Astrocyte (in vitro differentiated cells and primary cell): ENCODE data around the gene EMC7. TPM values are rescaled to one million over a fixed set of nuclear protein-coding genes. Genes with fewer than 3 reads are reported as not detected.
"Not testable (repeated sequence)": the region's sequence is repeated elsewhere in the genome, so short reads cannot be mapped to it uniquely, and the experiment has no call there.

Experiments used
- DNase-seq: peaks from one replicate; pipeline ENCODE4 v3.0.0-alpha.2; 2010; ENCODE audit warnings: low read depth
- FAIRE-seq: peaks from 2 replicates; lab custom pipeline; 2011; peaks lifted over from hg19 to GRCh38; lab: Jason Lieb, UNC
- H2AFZ ChIP-seq: 2 replicates; pipeline ENCODE4 v1.6.0; 2012; ENCODE audit warnings: low read depth, low read length, inconsistent platforms
- H3K27ac ChIP-seq: 2 replicates; pipeline ENCODE4 v1.5.1; 2011; ENCODE audit warnings: low read depth, low read length, inconsistent platforms
- H3K27me3 ChIP-seq: 2 replicates; pipeline ENCODE4 v1.6.0; 2011; ENCODE audit warnings: low read length, inconsistent platforms; ENCODE audit not compliant: insufficient read depth
- H3K36me3 ChIP-seq: 2 replicates; pipeline ENCODE4 v1.5.1; 2011; ENCODE audit warnings: low read length, inconsistent platforms; ENCODE audit not compliant: insufficient read depth
- H3K4me1 ChIP-seq: 2 replicates; pipeline ENCODE4 v1.5.1; 2011; ENCODE audit warnings: low read length, inconsistent platforms; ENCODE audit not compliant: insufficient read depth
- H3K4me2 ChIP-seq: 2 replicates; pipeline ENCODE4 v1.6.0; 2012; ENCODE audit warnings: low read length, inconsistent platforms
- H3K4me3 ChIP-seq: 2 replicates; pipeline ENCODE4 v1.5.1; 2011; ENCODE audit warnings: low read depth, mild to moderate bottlenecking, low read length, inconsistent platforms; ENCODE audit not compliant: insufficient read depth
- H3K79me2 ChIP-seq: 2 replicates; pipeline ENCODE4 v1.6.0; 2012; ENCODE audit warnings: mild to moderate bottlenecking, low read length, inconsistent platforms; ENCODE audit not compliant: insufficient read depth
- H3K9ac ChIP-seq: 2 replicates; pipeline ENCODE4 v1.6.0; 2012; ENCODE audit warnings: mild to moderate bottlenecking, low read length, inconsistent platforms
- H3K9me3 ChIP-seq: 2 replicates; pipeline ENCODE4 v1.5.1; 2012; ENCODE audit warnings: low read depth, mild to moderate bottlenecking, low read length, inconsistent platforms; ENCODE audit not compliant: insufficient read depth
- H4K20me1 ChIP-seq: 2 replicates; pipeline ENCODE4 v1.6.0; 2012; ENCODE audit warnings: low read length, inconsistent platforms; ENCODE audit not compliant: insufficient read depth
- H3K27ac Mint-ChIP-seq: one replicate; pipeline ENCODE4 v1.8.0; 2021; ENCODE audit warnings: mild to moderate bottlenecking, mixed read lengths; ENCODE audit not compliant: unreplicated experiment
- H3K27me3 Mint-ChIP-seq: one replicate; pipeline ENCODE4 v1.8.0; 2021; ENCODE audit warnings: low read depth, mixed read lengths; ENCODE audit not compliant: unreplicated experiment
- H3K36me3 Mint-ChIP-seq: one replicate; pipeline ENCODE4 v1.8.0; 2021; ENCODE audit warnings: low read depth, mixed read lengths; ENCODE audit not compliant: unreplicated experiment
- H3K4me1 Mint-ChIP-seq: one replicate; pipeline ENCODE4 v1.8.0; 2021; ENCODE audit warnings: low read depth, mixed read lengths; ENCODE audit not compliant: unreplicated experiment
- H3K4me3 Mint-ChIP-seq: one replicate; pipeline ENCODE4 v1.8.0; 2021; ENCODE audit warnings: mild to moderate bottlenecking, moderate library complexity, mixed read lengths; ENCODE audit not compliant: unreplicated experiment
- H3K9me3 Mint-ChIP-seq: one replicate; pipeline ENCODE4 v1.8.0; 2021; ENCODE audit warnings: mild to moderate bottlenecking, mixed read lengths; ENCODE audit not compliant: unreplicated experiment
- EZH2 ChIP-seq: IDR thresholded peaks from 2 replicates; pipeline ENCODE4 v1.6.1; 2012; ENCODE audit warnings: mild to moderate bottlenecking, low read length, inconsistent platforms; ENCODE audit not compliant: insufficient read depth
- total RNA-seq: library from RNA; stranded (reverse); gene quantifications from 2 replicates; pipeline ENCODE4 v1.2.1, GENCODE V29; 2021
- TF ChIP-seq, protein P1 (sequence below): IDR thresholded peaks from 2 replicates; pipeline ENCODE4 v1.5.1; 2011; ENCODE audit warnings: low read depth, mild to moderate bottlenecking, inconsistent platforms, low read length, moderate library complexity; ENCODE audit not compliant: insufficient read depth

EMC7 gene
- total RNA-seq, 1 donor from 2014 or later, result 120 TPM

DNA sequence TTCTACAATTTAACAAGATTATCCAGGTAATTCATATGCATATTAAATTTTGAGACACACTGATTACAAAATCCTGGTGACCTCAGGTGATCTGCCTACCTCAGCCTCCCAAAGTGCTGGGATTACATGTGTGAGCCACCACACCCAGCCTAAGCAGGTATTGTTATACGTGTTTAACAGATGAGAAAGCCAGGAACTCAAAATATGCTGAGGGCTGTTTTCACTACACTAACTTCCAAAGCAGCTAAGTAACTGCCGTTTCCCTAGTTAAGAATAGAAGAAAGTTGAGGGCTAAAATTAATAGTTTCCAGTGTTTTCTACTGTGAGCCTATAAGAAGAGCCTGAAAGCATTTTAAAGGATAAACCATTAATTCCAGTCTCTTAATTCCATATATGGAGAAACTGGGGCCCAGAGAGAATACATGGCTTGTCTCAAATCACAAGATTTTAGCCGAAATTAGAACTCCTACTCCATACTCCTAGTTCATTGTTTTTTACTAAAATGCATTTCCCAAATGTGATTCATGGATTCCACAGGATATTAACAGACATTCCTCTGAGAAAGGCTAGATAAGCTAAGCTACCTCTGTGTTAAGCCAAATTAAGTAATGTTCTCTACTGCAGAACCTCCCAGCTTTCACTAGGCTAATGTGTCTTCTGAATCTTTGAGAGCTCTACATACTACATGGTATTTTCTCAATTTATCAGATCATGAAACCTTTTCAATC lies 45.6 kb downstream of the EMC7 start:
- Histone ChIP-seq H3K9ac (peak overlapping the region; percentile 56), H3K27ac (peak overlapping the region; percentile 78), H2AFZ (peak overlapping the region; percentile 22), H3K27me3 (no peaks in the 10 kb centered on the region), H3K9me3 (no peaks in the 10 kb centered on the region), H3K79me2 (no peaks in the 10 kb centered on the region), H4K20me1 (no peaks in the 10 kb centered on the region), H3K36me3 (no peaks in the 10 kb centered on the region), H3K4me3 (peak overlapping the region; percentile 7), H3K4me1 (peaks cover 16% of the 10 kb centered on the region), H3K4me2 (peak overlapping the region; percentile 74)
- peak; percentile 92 for FAIRE-seq
- peak; percentile 93 for DNase-seq
- peaks cover 17% of the 10 kb centered on the region for H3K4me1 Mint-ChIP-seq
- peaks cover 9% of the 10 kb centered on the region for H3K36me3 Mint-ChIP-seq
- no peak overlapping the region for H3K4me3 Mint-ChIP-seq
- TF ChIP-seq, protein P1, sequence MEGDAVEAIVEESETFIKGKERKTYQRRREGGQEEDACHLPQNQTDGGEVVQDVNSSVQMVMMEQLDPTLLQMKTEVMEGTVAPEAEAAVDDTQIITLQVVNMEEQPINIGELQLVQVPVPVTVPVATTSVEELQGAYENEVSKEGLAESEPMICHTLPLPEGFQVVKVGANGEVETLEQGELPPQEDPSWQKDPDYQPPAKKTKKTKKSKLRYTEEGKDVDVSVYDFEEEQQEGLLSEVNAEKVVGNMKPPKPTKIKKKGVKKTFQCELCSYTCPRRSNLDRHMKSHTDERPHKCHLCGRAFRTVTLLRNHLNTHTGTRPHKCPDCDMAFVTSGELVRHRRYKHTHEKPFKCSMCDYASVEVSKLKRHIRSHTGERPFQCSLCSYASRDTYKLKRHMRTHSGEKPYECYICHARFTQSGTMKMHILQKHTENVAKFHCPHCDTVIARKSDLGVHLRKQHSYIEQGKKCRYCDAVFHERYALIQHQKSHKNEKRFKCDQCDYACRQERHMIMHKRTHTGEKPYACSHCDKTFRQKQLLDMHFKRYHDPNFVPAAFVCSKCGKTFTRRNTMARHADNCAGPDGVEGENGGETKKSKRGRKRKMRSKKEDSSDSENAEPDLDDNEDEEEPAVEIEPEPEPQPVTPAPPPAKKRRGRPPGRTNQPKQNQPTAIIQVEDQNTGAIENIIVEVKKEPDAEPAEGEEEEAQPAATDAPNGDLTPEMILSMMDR, result no peak
- TF ChIP-seq EZH2, result no peak
- peaks cover 22% of the 10 kb centered on the region for H3K9me3 Mint-ChIP-seq
- no peaks in the 10 kb centered on the region for H3K27me3 Mint-ChIP-seq
- H3K27ac Mint-ChIP-seq, result peak overlapping the region; percentile 92

DNA sequence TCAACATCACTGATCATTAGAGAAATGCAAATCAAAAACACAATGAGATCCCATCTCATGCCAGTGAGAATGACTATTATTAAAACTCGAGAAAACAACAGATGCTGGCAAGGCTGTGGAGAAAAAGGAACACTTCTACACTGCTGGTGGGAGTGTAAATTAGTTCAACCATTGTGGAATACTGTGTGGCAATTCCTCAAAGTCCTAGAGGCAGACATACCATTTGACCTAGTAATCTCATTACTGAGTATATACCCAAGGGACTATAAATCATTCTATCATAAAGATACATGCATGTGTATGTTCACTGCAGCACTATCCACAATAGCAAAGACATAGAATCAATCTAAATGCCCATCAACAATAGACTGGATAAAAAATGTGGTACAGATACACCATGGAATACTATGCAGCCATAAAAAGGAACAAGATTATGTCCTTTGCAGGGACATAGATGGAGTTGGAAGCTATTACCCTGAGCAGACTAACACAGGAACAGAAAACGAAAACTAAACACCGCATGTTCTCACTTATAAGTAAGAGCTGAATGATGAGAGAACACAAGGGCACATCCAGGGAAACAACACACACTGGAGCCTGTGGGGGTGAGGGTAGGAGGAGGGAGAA lies 47.5 kb downstream of the EMC7 start:
- Mint-ChIP-seq H3K27ac (no peak overlapping the region), H3K36me3 (peaks cover 12% of the 10 kb centered on the region), H3K4me3 (no peak overlapping the region), H3K9me3 (peaks cover 36% of the 10 kb centered on the region), H3K4me1 (peaks cover 17% of the 10 kb centered on the region), H3K27me3 (no peaks in the 10 kb centered on the region)
- H3K9me3 ChIP-seq, result no peaks in the 10 kb centered on the region
- peaks cover 21% of the 10 kb centered on the region for H3K4me1 ChIP-seq
- DNase-seq, result no peak
- no peaks in the 10 kb centered on the region for H4K20me1 ChIP-seq
- no peaks in the 10 kb centered on the region for H3K79me2 ChIP-seq
- H3K4me3 ChIP-seq, result no peak overlapping the region
- TF ChIP-seq, protein P1, result no peak
- no peak for TF ChIP-seq EZH2
- H3K27ac ChIP-seq, result no peak overlapping the region
- H3K9ac ChIP-seq, result no peak overlapping the region
- H3K27me3 ChIP-seq, result no peaks in the 10 kb centered on the region
- no peaks in the 10 kb centered on the region for H3K36me3 ChIP-seq
- no peak overlapping the region for H3K4me2 ChIP-seq
- no peak overlapping the region for H2AFZ ChIP-seq
- FAIRE-seq, result peak; percentile 64

DNA sequence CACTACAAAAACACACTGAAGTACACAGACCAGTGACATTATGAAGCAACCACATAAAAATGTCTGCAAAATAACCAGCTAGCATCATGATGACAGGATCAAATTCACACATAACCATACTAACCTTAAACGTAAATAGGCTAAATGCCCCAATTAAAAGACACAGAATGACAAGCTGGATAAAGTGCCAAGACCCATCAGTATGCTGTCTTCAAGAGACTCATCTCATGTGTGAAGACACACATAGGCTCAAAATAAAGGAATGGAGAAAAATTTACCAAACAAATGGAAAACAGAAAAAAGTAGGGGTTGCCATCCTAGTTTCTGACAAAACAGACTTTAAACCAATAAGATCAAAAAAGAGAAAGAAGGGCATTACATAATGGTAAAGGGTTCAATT lies 51.3 kb downstream of the EMC7 start:
- not testable (repeated sequence) for H3K79me2 ChIP-seq, H3K27ac Mint-ChIP-seq, H3K4me2 ChIP-seq, FAIRE-seq, DNase-seq, H3K4me3 Mint-ChIP-seq, H3K27me3 Mint-ChIP-seq, H3K4me3 ChIP-seq, H3K9me3 ChIP-seq, H3K36me3 ChIP-seq, H3K9ac ChIP-seq, H2AFZ ChIP-seq, H3K27me3 ChIP-seq, H4K20me1 ChIP-seq, H3K27ac ChIP-seq
- peaks cover 22% of the 10 kb centered on the region for H3K4me1 ChIP-seq
- Mint-ChIP-seq H3K4me1 (peaks cover 34% of the 10 kb centered on the region), H3K9me3 (peaks cover 37% of the 10 kb centered on the region), H3K36me3 (peaks cover 12% of the 10 kb centered on the region)
